GM23248 (cell line): ENCODE results near the gene C16orf78. TPM values are rescaled to one million over a fixed set of nuclear protein-coding genes. Genes with fewer than 3 reads are reported as not detected.

Experiments used
- DNase-seq: peaks from one replicate; pipeline ENCODE4 v3.0.0-alpha.2; 2015
- H2AFZ ChIP-seq: fragments of 200-600 bp; sonication (generic); 2 replicates; pipeline ENCODE4 v1.6.1; 2016; ENCODE audit warnings: antibody characterized with exemption
- H3F3A ChIP-seq: fragments of 200-600 bp; sonication (generic); 2 replicates; pipeline ENCODE4 v1.6.1; 2016; ENCODE audit warnings: mild to moderate bottlenecking, antibody characterized with exemption, mixed run types; ENCODE audit not compliant: insufficient read depth
- H3K27ac ChIP-seq: fragments of 200-600 bp; sonication (generic); 2 replicates; pipeline ENCODE4 v1.5.1; 2016; ENCODE audit warnings: mild to moderate bottlenecking
- H3K27me3 ChIP-seq: fragments of 200-600 bp; sonication (generic); replicated peaks from 2 replicates; pipeline ENCODE4 v1.6.1; 2016; ENCODE audit warnings: mild to moderate bottlenecking; ENCODE audit not compliant: insufficient read depth
- H3K36me3 ChIP-seq: fragments of 200-600 bp; sonication (generic); 2 replicates; pipeline ENCODE4 v1.6.1; 2016; ENCODE audit warnings: low read depth, mild to moderate bottlenecking
- H3K4me1 ChIP-seq: fragments of 200-600 bp; sonication (generic); 2 replicates; pipeline ENCODE4 v1.6.1; 2016; ENCODE audit warnings: mild to moderate bottlenecking; ENCODE audit not compliant: insufficient read depth
- H3K4me2 ChIP-seq: fragments of 200-600 bp; sonication (generic); one replicate; pipeline ENCODE4 v1.6.1; 2016; ENCODE audit warnings: mild to moderate bottlenecking; ENCODE audit not compliant: unreplicated experiment
- H3K4me3 ChIP-seq: fragments of 200-600 bp; sonication (generic); 2 replicates; pipeline ENCODE4 v1.5.1; 2016; ENCODE audit warnings: mild to moderate bottlenecking
- H3K79me2 ChIP-seq: fragments of 200-600 bp; sonication (generic); 2 replicates; pipeline ENCODE4 v1.6.1; 2016; ENCODE audit warnings: mild to moderate bottlenecking; ENCODE audit not compliant: insufficient read depth
- H3K9ac ChIP-seq: fragments of 200-600 bp; sonication (generic); 2 replicates; pipeline ENCODE4 v1.6.1; 2016; ENCODE audit warnings: mild to moderate bottlenecking
- H3K9me2 ChIP-seq: fragments of 200-600 bp; sonication (generic); 2 replicates; pipeline ENCODE4 v1.6.1; 2016; ENCODE audit warnings: mixed run types, mild to moderate bottlenecking, moderate library complexity; ENCODE audit not compliant: insufficient read depth
- H3K9me3 ChIP-seq: fragments of 200-600 bp; sonication (generic); one replicate; pipeline ENCODE4 v1.6.1; 2017; ENCODE audit warnings: low read depth
- H4K20me1 ChIP-seq: fragments of 200-600 bp; sonication (generic); 2 replicates; pipeline ENCODE4 v1.6.0; 2016; ENCODE audit not compliant: insufficient read depth
- EZH2 ChIP-seq: fragments of 200-600 bp; sonication (generic); IDR thresholded peaks from 2 replicates; pipeline ENCODE4 v1.6.1; 2018; ENCODE audit warnings: antibody characterized with exemption, mild to moderate bottlenecking; ENCODE audit not compliant: insufficient read depth, poor library complexity, severe bottlenecking
- EZH2phosphoT487 ChIP-seq: fragments of 200-600 bp; sonication (generic); IDR thresholded peaks from 2 replicates; pipeline ENCODE4 v1.6.1; 2018; ENCODE audit warnings: antibody characterized with exemption, moderate library complexity, mild to moderate bottlenecking, low read depth; ENCODE audit not compliant: insufficient read depth
- WGBS, 2 experiments: methylation state at CpG; one replicate each; pipeline ENCODE4 v1.1.6; 2015 to 2017; ENCODE audit warnings: low lambda C conversion rate in 2 of 2, low coverage in 1 of 2; ENCODE audit errors: missing lambda C conversion rate in 2 of 2; 5-methylcytosine and 5-hydroxymethylcytosine counted together
- in situ Hi-C: fragments of 300-500 bp; cut with MboI; formaldehyde crosslinking; loops from 2 replicates; pipeline ENCODE4 v1.15.0; 2020
- polyA plus RNA-seq: library from polyadenylated mRNA; unstranded; fragments of >200 nt; fragmentation: Nextera tagmentation; extraction: Ambion mirVana; gene quantifications from 2 replicates; pipeline ENCODE4 v1.2.1, GENCODE V29; 2016
- total RNA-seq: library from RNA; depleted of rRNA; stranded (reverse); fragments of >200 nt; shearing (Covaris generic); gene quantifications from 2 replicates; pipeline ENCODE4 v1.2.3, GENCODE V29; 2014

C16orf78 gene
- total and polyA plus RNA-seq, 2 experiments from 2014 or later, result not detected

DNA sequence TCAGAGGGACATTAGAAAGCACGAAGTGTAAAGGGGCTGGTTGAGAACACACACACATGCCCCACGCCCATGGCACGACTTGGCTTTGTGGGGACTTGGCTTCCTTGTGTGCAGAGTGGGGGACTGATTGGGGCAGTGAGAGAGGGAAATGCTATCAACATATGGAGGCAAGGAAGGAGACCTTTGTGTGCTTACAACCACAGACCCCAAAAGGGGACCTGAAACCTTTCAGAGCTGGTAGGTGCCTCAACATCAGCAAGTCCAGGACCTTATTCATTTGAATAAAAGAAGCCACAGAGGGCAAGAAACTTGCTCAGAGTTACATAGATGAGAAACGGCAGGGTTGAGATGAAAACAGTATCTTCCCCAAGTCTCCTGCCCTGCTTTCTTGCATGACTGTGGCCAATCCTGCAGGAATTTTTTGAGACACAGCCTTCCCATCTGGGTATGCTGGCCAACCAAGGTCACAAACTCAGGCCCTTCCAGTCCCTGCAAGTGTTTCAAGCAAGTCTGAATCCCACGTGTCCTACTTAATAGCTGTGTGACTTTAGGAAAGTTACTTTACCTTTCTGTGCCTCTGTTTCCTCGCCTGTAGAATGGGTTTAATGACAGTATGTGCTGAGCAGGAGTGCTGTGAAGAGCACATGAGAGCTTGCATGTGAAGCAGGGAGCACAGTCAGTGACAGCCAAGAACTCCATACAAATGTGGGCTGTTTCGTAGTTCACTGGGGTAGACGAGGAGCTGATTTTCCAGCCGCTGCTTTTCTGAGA lies 26.2 kb downstream of the C16orf78 start:
- H3K27ac ChIP-seq, result no peak overlapping the region
- in situ Hi-C loops, result no loop called here

DNA sequence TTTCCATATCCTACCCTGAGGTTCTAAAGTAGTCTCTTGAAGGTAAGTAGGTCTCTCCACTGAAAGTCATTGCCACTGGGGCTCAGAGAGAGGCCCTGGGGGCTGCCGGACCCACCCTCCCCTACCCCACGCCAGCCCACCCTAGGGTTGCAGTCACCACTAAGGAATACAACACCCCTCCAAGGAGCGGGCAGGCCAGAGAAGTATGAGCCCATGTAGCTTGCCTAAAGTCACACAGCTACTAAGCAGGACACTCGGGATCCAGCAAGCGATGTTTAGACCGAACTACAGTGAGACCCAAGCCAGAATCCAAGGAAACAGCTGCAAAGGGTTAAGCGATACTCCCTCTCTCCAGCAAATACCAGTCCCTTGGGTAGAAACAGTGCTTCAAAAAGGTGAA lies 27.0 kb downstream of the C16orf78 start:
- no peaks in the 10 kb centered on the region for H3K36me3 ChIP-seq
- no peaks in the 10 kb centered on the region for H3K79me2 ChIP-seq
- no peaks in the 10 kb centered on the region for H4K20me1 ChIP-seq
- no peak overlapping the region for H3K27ac ChIP-seq
- no peaks in the 10 kb centered on the region for H3K9me2 ChIP-seq
- no peaks in the 10 kb centered on the region for H3K4me1 ChIP-seq
- WGBS, 2 experiments, result 58 to 64% methylated on average over 7 of the region's 7 CpGs
- no peak overlapping the region for H2AFZ ChIP-seq
- in situ Hi-C loops, result no loop called here
- no peak for DNase-seq
- no peak overlapping the region for H3K4me2 ChIP-seq
- no peaks in the 10 kb centered on the region for H3K9me3 ChIP-seq
- TF ChIP-seq EZH2phosphoT487, result no peak
- no peak for TF ChIP-seq EZH2
- no peak overlapping the region for H3K9ac ChIP-seq
- H3K4me3 ChIP-seq, result no peak overlapping the region
- no peaks in the 10 kb centered on the region for H3F3A ChIP-seq
- H3K27me3 ChIP-seq, result no peaks in the 10 kb centered on the region

More for the DNA sequence above, 26.2 kb downstream of the C16orf78 start:
- Histone ChIP-seq H3K4me2 (no peak overlapping the region), H3K79me2 (no peaks in the 10 kb centered on the region), H3K4me1 (no peaks in the 10 kb centered on the region), H3K4me3 (no peak overlapping the region), H2AFZ (no peak overlapping the region), H4K20me1 (no peaks in the 10 kb centered on the region), H3K36me3 (no peaks in the 10 kb centered on the region), H3F3A (no peaks in the 10 kb centered on the region), H3K9me2 (no peaks in the 10 kb centered on the region), H3K27me3 (no peaks in the 10 kb centered on the region), H3K9ac (no peak overlapping the region), H3K9me3 (no peaks in the 10 kb centered on the region)
- WGBS, 2 experiments, result 28 to 32% methylated on average over 9 of the region's 9 CpGs
- TF ChIP-seq EZH2phosphoT487 (no peak), EZH2 (no peak)
- no peak for DNase-seq

DNA sequence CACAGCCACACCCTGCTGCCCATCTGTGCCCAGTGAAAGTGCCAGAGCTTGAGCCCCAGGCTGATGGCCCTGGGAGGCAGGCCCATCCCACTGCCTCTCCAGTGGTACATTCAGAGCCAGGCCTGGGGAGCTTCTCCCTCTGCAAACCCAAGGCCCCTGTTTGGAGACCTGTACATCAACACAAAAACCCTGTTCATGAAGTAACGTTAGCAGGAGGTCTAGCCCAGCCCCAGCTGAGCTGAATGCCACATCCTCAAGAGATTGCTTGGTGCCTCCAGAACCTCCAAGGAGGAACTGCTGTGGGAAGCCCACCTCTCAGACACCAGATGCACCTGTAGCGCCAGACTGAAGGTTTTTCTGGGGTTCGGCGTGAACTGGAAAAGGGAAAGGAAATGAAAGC lies 31.5 kb downstream of the C16orf78 start:
- WGBS, 2 experiments, result 25 to 37% methylated on average over 4 of the region's 4 CpGs
- Histone ChIP-seq H4K20me1 (no peaks in the 10 kb centered on the region), H3K9me3 (no peaks in the 10 kb centered on the region), H3K4me3 (no peak overlapping the region), H2AFZ (no peak overlapping the region), H3K4me1 (no peaks in the 10 kb centered on the region), H3K4me2 (no peak overlapping the region), H3K9me2 (no peaks in the 10 kb centered on the region), H3K9ac (no peak overlapping the region), H3K27ac (no peak overlapping the region), H3K27me3 (no peaks in the 10 kb centered on the region), H3K36me3 (no peaks in the 10 kb centered on the region), H3F3A (no peaks in the 10 kb centered on the region), H3K79me2 (no peaks in the 10 kb centered on the region)
- no peak for TF ChIP-seq EZH2
- TF ChIP-seq EZH2phosphoT487, result no peak
- in situ Hi-C loops, result no loop called here
- no peak for DNase-seq

GRCh38 chr16:49405530-49405929 lies 31.9 kb downstream of the C16orf78 start:
- H3K27me3 ChIP-seq, result no peaks in the 10 kb centered on the region
- WGBS, 2 experiments, result 8 to 12% methylated on average over 6 of the region's 6 CpGs
- in situ Hi-C loops, result no loop called here
- H3K9me2 ChIP-seq, result no peaks in the 10 kb centered on the region
- H3F3A ChIP-seq, result no peaks in the 10 kb centered on the region
- no peaks in the 10 kb centered on the region for H3K79me2 ChIP-seq
- no peak overlapping the region for H3K9ac ChIP-seq
- H2AFZ ChIP-seq, result no peak overlapping the region
- no peaks in the 10 kb centered on the region for H3K9me3 ChIP-seq
- H3K36me3 ChIP-seq, result no peaks in the 10 kb centered on the region
- H4K20me1 ChIP-seq, result no peaks in the 10 kb centered on the region
- TF ChIP-seq EZH2phosphoT487 (no peak), EZH2 (no peak)
- no peak overlapping the region for H3K4me3 ChIP-seq
- H3K27ac ChIP-seq, result no peak overlapping the region
- DNase-seq, result no peak
- H3K4me1 ChIP-seq, result no peaks in the 10 kb centered on the region
- no peak overlapping the region for H3K4me2 ChIP-seq
